OCI-LY7 (cell line): ENCODE measurements around the gene KDM2B. TPM values are rescaled to one million over a fixed set of nuclear protein-coding genes. Genes with fewer than 3 reads are reported as not detected.

Experiments used
- BruUV-seq: library from RNA; stranded (reverse); fragments of 400-500 nt; replicated peaks from 2 replicates; lab custom pipeline; 2021; lab: Mats Ljungman, UMichigan
- CTCF ChIA-PET: fragments of 300-600 bp; sonication (Branson Sonifier 250); formaldehyde crosslinking; loops from one replicate; lab custom pipeline; 2022; ENCODE audit warnings: antibody characterized with exemption; ENCODE audit not compliant: unreplicated experiment; lab: Charles Lee
- POLR2A ChIA-PET: fragments of 300-600 bp; sonication (Branson Sonifier 250); formaldehyde crosslinking; loops from one replicate; lab custom pipeline; 2022; ENCODE audit warnings: antibody characterized with exemption; lab: Charles Lee
- DNase-seq: peaks from one replicate; pipeline ENCODE4 v3.0.0-alpha.2; 2015; ENCODE audit warnings: low spot score
- H2AFZ ChIP-seq: fragments of 200-600 bp; sonication (generic), shearing (Covaris generic); 2 replicates; pipeline ENCODE4 v1.6.1; 2014; ENCODE audit warnings: mild to moderate bottlenecking, antibody characterized with exemption, low read length, moderate library complexity
- H3K27ac ChIP-seq: fragments of 200-600 bp; sonication (generic); 2 replicates; pipeline ENCODE4 v1.5.1; 2014; ENCODE audit warnings: mixed run types, low read depth, mild to moderate bottlenecking, moderate library complexity, low read length, inconsistent platforms; ENCODE audit not compliant: poor library complexity, severe bottlenecking
- H3K36me3 ChIP-seq: fragments of 200-600 bp; sonication (generic); 2 replicates; pipeline ENCODE4 v1.6.1; 2014; ENCODE audit warnings: mild to moderate bottlenecking, antibody characterized with exemption, low read length, moderate library complexity, mixed read lengths; ENCODE audit not compliant: insufficient read depth
- H3K4me1 ChIP-seq: fragments of 200-600 bp; sonication (generic); 2 replicates; pipeline ENCODE4 v1.5.1; 2014; ENCODE audit warnings: mild to moderate bottlenecking, low read length; ENCODE audit not compliant: insufficient read depth, poor library complexity, severe bottlenecking
- H3K4me2 ChIP-seq: fragments of 200-600 bp; sonication (generic); 2 replicates; pipeline ENCODE4 v1.6.1; 2014; ENCODE audit warnings: mild to moderate bottlenecking, low read length
- H3K4me3 ChIP-seq: fragments of 200-600 bp; sonication (generic); 2 replicates; pipeline ENCODE4 v1.5.1; 2014; ENCODE audit warnings: mild to moderate bottlenecking, low read depth, low read length; ENCODE audit not compliant: poor library complexity, severe bottlenecking
- H3K79me2 ChIP-seq: fragments of 200-600 bp; sonication (generic); 2 replicates; pipeline ENCODE4 v1.6.1; 2016; ENCODE audit warnings: low read depth, mild to moderate bottlenecking, low read length, moderate library complexity, mixed read lengths; ENCODE audit not compliant: insufficient read depth
- H3K9me2 ChIP-seq: fragments of 200-600 bp; sonication (generic); 2 replicates; pipeline ENCODE4 v1.6.1; 2016; ENCODE audit warnings: mild to moderate bottlenecking, low read length, mixed read lengths; ENCODE audit not compliant: insufficient read depth
- H3K9me3 ChIP-seq: fragments of 200-600 bp; sonication (generic); 2 replicates; pipeline ENCODE4 v1.6.1; 2014; ENCODE audit warnings: mild to moderate bottlenecking, mixed run types, low read length, mixed read lengths
- H4K20me1 ChIP-seq: fragments of 200-600 bp; sonication (generic); 2 replicates; pipeline ENCODE4 v1.6.1; 2014; ENCODE audit warnings: mild to moderate bottlenecking, antibody characterized with exemption, low read length, moderate library complexity, mixed read lengths; ENCODE audit not compliant: insufficient read depth
- EZH2phosphoT487 ChIP-seq: fragments of 200-600 bp; sonication (generic); IDR thresholded peaks from 2 replicates; pipeline ENCODE4 v1.6.1; 2018; ENCODE audit warnings: low read depth, borderline replicate concordance, mild to moderate bottlenecking, mixed run types, antibody characterized with exemption, low read length, moderate library complexity, mixed read lengths
- intact Hi-C: fragments of 100-400 bp; cut with micrococcal nuclease; formaldehyde crosslinking; loops from one replicate; pipeline ENCODE4 v1.10.0; 2022; ENCODE audit not compliant: unreplicated experiment
- total RNA-seq, 2 experiments: library from RNA; depleted of rRNA in 1 of 2; stranded (reverse); fragments of >200 nt in 1 of 2; shearing (Covaris generic) in 1 of 2; gene quantifications; 2 replicates each; pipeline ENCODE4 v1.2.3, GENCODE V29; 2014 to 2022
- TF ChIP-seq, protein P1 (sequence below): fragments of 200-600 bp; sonication (generic); conservative IDR thresholded peaks from 2 replicates; pipeline ENCODE4 v1.5.1; 2014; ENCODE audit warnings: mild to moderate bottlenecking, antibody characterized with exemption, low read length, moderate library complexity, mixed read lengths

Gene KDM2B
- total RNA-seq, 2 experiments from 2014 or later: 78.5 to 88.0 TPM

DNA sequence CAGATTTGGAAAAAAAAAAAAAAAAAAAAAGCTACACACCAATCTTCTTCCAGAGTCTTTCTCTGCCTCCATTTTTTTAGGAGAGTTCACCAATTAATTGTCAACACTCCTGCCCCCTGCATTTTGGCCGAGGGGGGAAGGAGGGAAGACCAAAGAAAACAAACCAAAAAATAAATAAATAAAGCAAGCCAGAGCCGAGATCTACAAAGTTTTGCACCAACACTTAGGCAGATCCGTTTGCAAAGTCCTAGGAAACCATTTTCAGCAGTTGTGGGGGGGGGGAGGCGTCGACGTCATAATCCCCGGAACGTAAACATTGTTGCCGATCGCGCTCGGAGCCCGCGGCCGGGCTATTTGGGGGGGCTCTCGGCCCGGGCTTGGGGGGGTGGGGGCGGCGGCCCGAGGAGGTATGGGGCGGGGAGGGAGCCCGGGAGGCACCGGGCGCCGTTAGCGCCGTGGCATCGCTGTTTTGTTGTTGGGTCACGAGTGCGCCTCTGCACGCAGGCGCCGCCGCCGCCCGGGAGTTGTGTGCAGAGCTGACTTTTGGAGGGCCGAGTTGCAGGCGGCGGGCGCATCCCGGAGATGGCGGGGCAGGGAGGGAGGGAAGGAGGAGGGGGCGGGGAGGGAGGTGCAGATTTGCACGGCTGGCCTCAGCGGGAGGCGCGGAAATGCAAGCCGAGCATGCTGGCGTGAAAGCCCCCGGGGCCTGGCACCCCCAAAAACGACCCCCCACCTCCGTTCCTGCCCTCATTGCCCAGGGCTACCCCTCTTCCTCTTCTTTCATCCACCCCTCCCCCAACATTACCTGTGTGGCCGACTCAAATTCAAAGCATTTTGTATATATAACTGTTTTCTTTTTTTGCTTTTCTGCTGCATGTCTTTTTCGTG, 598 bp downstream of the KDM2B start:
- Histone ChIP-seq H3K4me2 (peak overlapping the region; percentile 91), H3K4me3 (peak overlapping the region; percentile 79), H3K4me1 (peaks cover 29% of the 10 kb centered on the region), H4K20me1 (no peaks in the 10 kb centered on the region), H3K79me2 (peaks cover 17% of the 10 kb centered on the region; the same call in 1 of the 2 replicates), H2AFZ (peak overlapping the region; percentile 91), H3K9me2 (no peaks in the 10 kb centered on the region), H3K27ac (peak overlapping the region; percentile 78), H3K36me3 (no peaks in the 10 kb centered on the region), H3K9me3 (no peaks in the 10 kb centered on the region)
- intact Hi-C loops: loop anchor here (2.0 kb wide), 1 partner anchor 43 kb away; no protein-coding TSS in a partner anchor
- CTCF ChIA-PET: interaction anchor here (0.6 to 1.4 kb wide), 2 partner anchors 12 to 80 kb away, joined by 3 to 4 read pairs; no protein-coding TSS in a partner anchor
- TF ChIP-seq EZH2phosphoT487: no peak
- TF ChIP-seq, protein P1, sequence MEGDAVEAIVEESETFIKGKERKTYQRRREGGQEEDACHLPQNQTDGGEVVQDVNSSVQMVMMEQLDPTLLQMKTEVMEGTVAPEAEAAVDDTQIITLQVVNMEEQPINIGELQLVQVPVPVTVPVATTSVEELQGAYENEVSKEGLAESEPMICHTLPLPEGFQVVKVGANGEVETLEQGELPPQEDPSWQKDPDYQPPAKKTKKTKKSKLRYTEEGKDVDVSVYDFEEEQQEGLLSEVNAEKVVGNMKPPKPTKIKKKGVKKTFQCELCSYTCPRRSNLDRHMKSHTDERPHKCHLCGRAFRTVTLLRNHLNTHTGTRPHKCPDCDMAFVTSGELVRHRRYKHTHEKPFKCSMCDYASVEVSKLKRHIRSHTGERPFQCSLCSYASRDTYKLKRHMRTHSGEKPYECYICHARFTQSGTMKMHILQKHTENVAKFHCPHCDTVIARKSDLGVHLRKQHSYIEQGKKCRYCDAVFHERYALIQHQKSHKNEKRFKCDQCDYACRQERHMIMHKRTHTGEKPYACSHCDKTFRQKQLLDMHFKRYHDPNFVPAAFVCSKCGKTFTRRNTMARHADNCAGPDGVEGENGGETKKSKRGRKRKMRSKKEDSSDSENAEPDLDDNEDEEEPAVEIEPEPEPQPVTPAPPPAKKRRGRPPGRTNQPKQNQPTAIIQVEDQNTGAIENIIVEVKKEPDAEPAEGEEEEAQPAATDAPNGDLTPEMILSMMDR: no peak
- DNase-seq: peak; percentile 77
- no TSS peak for BruUV-seq
- POLR2A ChIA-PET: interaction anchor here (0.5 to 1.5 kb wide), 19 partner anchors 8 to 1464 kb away, joined by 3 to 10 read pairs (median 4); partner anchors contain the start of gene RAB35

DNA sequence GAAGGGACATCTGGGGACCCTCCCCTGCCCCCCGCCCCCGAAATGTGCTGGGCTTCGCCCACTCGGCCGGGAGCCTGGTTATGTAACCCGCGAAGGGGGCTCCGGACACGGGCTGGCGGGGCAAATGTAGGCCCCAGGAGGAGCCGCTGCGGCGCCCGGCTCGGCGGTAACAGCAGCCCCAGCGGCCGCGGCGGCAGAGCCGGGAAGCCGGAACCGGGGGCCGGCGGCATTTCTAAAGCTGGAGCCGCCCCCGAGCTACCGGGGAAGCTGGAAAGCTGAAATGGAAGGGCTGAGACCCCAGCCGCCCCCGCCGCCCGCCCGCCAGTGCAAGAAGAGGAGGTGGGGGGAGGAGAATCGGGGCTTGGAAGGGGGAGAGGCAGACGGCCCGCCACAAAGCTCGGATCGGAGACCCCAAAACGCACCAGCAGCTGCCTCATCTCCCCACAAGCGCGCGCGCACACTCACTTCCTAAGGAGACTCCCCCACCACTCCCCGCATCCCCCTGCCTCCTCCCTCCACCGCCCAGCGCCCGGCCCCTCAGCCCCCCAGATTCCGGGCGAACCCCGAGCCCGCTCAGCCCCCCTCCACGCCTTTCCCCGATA, 1.5 kb downstream of the KDM2B start:
- intact Hi-C loops: no loop called here
- BruUV-seq: no TSS peak
- H3K4me1 ChIP-seq: peaks cover 29% of the 10 kb centered on the region

More for the DNA sequence above, 1.5 kb downstream of the KDM2B start:
- no peaks in the 10 kb centered on the region for H3K9me2 ChIP-seq
- peak overlapping the region; percentile 91 for H2AFZ ChIP-seq
- H3K79me2 ChIP-seq: peaks cover 17% of the 10 kb centered on the region; the same call in 1 of the 2 replicates
- H3K27ac ChIP-seq: peak overlapping the region; percentile 78
- ChIA-PET POLR2A (interaction anchor here (0.6 to 1.5 kb wide), 12 partner anchors 9 to 533 kb away, joined by 3 to 10 read pairs (median 4); no protein-coding TSS in a partner anchor), CTCF (interaction anchor here (1.4 kb wide), 1 partner anchor 11 kb away, joined by 3 read pairs; no protein-coding TSS in a partner anchor)
- peak overlapping the region; percentile 79 for H3K4me3 ChIP-seq
- H3K4me2 ChIP-seq: peak overlapping the region; percentile 91
- no peaks in the 10 kb centered on the region for H3K36me3 ChIP-seq
- no peaks in the 10 kb centered on the region for H4K20me1 ChIP-seq
- TF ChIP-seq EZH2phosphoT487: no peak
- TF ChIP-seq, protein P1: no peak
- H3K9me3 ChIP-seq: no peaks in the 10 kb centered on the region
- DNase-seq: peak; percentile 59
